GM21576 (cell line): Measurements from ENCODE around the gene WNT5A.
"Not testable (repeated sequence)": the region's sequence is repeated elsewhere in the genome, so short reads cannot be mapped to it uniquely, and the experiment has no call there.

Experiments
- ATAC-seq: cut with Tn5 transposase; IDR thresholded peaks from one replicate; pipeline ENCODE4 v1.9.1; 2021; ENCODE audit warnings: mild to moderate bottlenecking, moderate library complexity; ENCODE audit not compliant: unreplicated experiment

Gene WNT5A

DNA sequence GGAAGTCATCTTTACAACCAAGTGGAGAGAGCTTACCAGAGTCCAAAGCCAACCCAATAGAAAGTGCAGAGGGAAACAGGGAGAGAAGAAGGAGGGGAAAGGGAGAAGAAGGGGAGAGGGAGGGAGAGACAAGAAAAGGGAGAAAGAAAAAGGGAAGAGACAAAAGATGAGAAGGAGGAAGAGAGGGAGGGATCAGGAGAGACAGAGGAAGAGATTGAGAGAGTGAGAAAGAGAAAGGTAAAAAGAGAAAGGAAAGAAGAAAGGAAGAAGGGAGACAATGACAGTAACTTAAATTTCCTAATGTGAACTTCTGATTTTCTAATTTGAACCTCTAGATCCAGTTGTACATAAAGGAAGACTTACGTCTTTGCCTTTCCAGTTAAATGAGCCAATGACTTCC, 20.7 kb upstream of the WNT5A start:
- ATAC-seq, result no peak

DNA sequence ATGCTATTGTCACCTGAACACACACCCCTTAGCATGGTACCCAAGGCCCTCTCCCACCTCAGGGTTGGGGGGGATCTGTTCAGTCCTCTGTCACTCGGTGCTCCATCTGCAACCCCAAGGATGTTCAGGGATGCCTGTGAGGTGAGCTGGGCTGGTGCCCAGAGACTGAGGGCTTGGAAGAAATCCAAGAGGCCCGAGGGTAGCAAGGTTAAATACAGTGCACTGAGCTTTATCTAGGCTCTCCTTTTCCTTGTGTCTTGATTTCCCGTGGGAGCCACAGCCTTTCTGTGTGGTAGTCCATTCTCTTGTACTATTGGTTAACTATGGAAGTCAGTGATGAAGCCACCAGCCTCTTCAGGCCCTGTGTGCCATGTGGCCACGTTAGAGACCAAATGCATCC, 18.7 kb upstream of the WNT5A start:
- ATAC-seq, result no peak

DNA sequence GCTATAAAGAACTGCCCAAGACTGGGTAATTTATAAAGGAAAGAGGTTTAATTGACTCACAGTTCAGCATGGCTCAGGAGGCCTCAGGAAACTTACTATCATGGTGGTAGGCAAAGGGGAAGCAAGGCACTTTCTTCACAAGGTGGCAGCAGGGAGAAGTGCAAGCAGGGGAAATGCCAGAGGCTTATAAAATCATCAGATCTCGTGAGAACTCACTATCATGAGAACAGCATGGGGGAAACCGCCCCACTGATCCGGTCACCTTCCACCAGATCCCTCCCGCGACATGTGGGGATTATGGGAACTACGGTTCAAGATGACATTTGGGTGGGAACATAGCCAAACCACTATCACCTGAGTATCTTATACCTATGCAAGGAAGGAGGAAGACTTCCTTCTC, 18.0 kb upstream of the WNT5A start:
- not testable (repeated sequence) for ATAC-seq

DNA sequence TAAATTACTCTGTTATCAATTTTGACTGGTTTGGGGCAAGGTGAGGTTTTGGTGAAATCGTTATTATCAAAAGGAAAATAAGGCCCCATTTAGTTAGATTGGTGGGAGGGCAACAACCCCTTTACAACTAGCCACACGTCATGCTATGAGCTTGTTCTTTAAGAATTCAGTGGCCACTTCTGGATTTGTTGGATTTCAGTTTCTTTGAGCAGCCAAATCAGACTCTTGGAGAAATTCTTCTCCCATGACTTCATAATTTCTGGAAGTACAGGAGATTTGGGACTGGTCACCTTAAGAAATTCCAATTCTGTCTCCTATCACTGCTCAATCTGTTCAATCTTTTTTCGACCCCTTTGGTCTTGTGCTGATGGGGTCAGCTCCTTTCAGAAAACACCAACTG, 14.8 kb upstream of the WNT5A start:
- ATAC-seq, result no peak

DNA sequence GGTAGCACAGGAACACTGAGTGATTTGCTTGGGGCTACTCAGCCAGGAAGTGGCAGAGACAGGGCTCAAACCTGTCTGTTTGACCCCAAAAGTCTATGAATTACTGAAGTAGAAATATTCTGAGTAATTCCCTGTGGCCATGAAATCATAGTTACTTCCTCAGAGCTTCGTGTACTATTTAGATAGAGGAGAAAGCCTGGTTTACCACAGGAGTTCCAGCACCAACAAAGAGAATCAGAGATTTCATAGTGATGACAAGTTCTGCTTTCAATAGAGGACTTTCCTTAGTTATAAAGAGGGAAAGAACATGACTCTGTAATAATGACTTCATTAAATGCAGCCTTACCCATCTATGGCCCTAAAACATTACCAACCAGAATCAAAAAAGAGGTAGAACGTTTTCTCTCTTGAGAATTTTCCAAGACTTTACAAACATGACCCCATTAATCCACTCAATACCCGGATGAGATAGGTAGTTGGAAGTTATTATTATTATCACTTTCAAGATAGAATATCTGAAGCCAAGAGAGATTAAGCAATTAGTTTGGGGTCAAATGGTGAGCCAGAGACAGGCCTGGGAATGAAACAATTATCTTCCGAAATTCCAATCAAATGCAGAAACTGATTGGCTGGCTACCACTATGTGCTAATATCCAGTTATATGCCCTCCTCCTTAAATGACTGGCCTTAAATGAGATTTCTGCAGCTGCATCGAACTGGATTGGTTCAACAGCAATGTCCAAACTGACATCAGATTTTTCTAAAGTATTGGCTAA, 13.6 kb upstream of the WNT5A start:
- no peak for ATAC-seq

DNA sequence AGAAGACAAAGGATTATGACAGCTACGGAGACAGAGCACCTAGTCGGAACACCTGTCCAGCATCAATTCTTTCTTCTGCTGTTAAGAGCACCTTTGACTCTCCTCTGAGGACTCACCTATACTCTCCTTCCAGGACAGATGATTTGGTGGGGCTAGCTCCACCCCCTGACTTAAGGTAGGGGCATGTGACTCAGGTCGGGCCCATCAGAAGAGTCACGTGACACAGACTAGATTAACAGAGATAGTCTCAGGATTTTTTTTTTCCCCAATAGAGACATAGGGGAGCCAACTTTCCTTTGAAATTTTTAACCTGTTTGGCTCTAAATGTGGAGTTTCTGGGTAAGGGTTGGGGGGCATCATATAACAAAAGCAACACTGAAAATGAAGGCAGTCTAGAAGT, 11.4 kb upstream of the WNT5A start:
- ATAC-seq, result no peak

DNA sequence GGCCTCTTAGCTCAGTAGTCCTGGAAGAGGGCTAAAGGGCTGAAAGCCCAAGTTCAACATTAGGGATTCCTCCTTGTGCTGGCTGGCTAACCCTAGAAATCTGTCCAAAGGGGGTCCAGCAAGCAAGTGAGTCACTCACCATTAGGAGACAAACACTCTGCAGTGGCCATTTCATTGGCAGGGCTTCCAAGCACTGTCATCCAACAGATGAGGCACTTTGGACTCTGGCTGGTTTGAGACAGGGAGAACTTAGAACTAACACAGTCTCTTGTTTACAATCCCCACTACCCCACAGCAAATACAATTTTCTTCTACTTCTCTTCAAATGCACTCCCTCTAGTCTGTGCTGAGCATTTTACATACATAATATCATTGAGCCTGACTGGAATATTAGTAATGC, 10.1 kb upstream of the WNT5A start:
- ATAC-seq, result no peak

DNA sequence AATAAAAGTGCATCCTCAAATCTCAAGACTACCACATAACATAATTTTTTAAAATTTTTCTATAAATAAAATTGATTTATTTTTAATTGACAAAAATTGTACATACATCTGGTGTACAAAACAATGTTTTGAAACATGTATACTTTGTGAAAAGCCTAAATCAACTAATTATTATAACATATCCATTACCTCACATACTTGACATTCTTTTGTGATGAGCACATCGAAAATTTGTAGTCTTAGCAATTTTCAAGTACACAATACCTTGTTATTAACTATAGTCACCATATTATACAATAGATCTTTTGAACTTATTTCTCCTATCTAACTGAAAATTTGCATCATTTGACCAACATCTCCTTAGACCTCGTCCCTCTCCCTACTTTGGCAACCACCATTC, 7.9 kb upstream of the WNT5A start:
- ATAC-seq, result no peak

DNA sequence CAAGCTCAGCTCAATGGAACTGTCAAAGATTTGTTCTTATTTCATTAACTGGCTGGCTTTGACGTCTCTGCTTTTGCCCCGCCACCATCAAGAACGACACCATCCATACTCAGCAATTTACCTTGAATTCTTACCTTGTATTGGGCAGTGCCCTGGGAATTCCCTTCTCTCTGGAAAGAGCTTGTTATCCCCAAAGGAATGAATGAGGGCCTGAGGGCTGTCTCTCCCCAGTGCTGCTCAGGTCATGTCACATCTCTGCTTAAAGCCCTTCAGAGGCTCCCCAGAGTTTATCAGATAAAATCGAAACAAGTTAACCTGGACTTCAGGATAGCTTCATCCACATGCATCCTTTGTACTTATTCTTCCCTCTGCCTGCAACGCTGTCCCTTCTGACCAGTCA, 5.9 kb upstream of the WNT5A start:
- ATAC-seq, result no peak

DNA sequence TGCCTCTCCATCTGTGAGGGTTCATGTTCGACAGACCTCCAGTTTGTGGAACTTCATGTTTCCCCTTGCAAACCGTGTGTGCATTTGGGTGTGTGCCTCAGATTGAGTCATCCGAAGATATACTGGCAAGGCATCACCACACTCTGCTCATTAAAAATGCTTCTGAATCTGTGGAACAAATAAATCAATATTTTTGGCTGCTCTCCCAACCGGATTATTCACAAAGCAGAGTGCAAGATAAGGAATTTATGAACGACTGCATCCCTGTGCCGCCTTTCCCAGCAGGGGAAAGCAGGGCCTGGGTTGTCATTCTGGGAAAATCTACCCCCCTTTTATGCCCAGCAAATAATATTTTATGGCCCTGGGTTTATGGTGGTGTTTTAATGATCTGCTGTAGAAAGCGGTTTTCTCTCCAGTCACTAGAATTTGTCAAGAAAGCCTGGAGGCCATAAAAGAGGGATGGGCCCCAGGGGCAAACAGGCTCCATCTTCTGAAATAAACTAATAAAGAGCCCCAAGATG, 4.2 kb upstream of the WNT5A start:
- ATAC-seq, result no peak

DNA sequence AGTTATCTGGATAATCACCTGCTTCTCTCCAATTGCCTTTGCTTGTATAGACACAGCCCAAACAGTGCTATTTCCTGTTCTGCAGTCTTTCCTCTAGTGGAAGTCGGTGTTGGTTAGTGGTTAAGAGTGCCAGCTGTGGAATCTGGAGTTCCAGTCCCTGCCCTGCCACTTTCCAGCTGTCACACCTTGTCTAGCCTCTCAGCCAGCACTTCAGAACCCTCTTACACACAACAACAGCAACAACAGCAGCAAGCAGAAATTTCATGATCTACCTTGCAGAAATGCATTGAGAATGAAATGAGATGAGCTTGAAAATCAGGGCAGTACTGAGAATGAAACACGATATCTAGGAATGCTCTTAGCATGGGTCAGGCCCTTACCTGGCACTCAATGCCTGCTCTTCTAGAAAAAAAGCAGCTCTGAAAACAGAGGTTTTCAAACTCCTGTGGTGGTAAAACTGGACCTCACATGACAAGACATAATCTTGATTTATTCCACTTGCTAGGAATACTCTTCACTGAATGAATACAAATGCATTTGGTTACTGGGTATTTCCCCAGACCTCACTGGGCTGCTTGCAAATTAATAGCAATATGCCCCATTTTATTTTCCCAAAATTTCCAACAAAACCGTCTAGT, 3.3 kb upstream of the WNT5A start:
- no peak for ATAC-seq

DNA sequence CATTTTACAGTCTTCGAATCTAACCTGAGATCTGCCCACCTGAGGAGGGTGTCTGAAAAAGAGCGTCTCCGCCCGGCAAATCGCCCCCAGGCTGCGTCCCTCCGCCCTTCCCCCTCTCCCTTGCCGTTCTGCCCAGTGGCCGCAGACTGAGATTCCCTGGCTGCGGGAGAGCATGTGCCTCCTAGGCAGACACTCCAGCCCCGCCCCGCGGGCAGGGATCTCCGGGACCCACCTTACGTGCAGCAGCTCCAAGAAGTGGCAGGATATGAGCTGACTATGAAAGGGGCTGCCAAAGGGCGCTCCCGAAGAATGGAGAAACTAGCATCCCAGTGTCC, 2.7 kb upstream of the WNT5A start:
- no peak for ATAC-seq

DNA sequence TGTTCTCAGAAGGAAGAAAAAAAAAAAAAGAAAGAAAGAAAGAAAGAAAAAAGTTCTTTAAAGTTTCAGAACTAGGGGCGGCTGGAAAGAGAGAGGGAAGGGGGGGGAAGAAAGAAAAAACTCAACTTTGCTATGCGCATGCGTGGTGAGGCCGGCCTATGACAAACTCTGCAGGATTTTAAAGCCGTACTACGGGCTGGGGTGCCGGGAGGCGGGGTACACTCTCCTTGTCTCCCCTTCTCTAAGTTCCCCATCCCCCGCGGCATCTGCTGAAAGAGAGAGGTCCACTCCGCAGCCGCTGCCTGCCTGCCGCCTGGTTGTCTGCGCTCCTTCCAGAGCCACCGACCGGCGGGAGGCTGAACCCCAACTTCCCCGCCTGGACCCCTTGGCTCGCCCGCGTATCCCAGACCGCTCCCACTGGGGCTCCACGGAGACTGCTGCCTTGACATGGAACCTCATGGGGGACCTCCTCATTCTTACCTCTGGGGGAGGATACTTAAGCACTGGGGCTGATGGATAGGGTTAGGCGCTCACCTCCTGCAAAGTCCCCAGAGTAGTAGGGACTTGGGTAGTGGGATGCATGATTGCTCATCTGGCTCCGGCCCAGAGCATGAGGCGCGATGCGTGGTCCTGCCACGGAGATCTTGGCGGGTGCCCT, 1.4 kb upstream of the WNT5A start:
- ATAC-seq, result no peak

DNA sequence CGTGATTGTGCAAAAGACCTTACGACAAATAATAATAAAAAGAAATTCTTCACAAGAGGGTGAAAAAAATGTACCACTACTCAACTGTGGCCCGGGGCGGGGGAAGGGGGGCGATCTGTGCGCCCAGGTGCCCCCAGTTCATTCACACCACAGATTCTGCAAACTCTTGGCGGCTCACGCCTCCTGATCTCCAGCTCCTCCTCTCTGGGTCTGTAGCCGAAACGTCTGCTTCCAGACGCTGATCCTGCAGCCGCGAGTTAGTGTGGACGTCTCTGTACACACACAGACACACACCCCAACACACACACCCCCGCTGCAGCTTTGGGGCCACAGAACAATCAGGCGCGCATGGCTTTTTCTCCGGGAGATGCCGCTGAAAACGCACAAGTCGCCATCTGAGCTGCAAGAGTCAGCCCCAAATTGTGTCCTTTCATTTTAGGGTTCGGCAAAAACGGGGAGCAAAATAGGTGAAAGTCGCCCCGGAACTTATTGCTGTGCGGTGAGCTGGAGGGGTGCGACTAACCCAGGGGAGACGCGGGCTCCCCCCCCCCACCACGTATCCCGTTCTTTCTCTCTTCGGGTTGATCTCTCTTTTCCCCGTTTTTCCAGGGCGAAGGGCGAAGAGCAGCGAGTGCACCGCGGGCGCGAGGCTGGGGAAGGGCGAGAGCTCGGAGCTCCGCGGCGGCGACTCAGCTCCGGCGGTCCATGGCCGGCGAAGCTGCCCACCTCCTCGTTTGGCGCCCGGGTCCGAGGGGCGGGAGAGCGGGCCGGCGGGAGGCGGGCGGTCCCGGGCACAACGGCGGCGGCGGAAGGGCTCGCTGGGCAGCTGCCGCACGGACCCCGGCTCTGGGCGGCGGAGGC, 505 bp upstream of the WNT5A start:
- no peak for ATAC-seq

DNA sequence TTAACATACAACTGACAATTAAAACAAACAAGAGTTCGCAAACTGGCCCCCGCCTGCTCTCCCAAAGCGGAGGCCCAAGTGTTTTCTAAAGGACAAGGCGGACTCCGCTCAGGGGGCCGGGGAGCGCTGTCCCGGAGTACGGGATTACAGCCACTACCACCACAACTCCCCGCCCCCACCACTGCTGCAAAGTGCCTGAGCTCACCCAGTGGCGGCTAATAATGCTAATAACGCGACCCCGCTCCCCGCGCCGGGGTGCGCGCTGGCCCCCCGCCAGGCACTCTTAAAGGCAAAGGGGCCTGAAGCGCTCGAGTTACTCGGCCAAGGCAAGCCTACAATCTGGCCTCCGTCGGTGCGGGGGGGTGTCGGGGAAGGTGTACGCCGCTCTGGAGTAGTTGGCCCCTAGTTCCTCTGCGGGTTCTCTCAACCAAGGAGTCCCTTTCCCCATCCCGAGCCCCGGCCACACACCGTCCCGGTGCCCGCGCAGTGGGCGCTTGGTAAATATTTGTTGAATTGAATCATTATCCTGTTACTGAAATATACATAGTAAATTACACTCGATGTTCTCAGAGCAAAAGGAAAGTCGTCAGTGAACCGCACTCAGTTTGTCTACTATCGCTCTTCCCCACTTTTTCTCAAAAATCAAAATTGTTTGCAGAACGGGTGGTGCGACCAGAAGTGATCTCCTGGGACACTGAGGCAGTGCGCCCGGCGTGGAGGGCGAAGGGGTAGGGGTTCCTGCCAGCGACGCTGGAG, 827 bp downstream of the WNT5A start:
- no peak for ATAC-seq

DNA sequence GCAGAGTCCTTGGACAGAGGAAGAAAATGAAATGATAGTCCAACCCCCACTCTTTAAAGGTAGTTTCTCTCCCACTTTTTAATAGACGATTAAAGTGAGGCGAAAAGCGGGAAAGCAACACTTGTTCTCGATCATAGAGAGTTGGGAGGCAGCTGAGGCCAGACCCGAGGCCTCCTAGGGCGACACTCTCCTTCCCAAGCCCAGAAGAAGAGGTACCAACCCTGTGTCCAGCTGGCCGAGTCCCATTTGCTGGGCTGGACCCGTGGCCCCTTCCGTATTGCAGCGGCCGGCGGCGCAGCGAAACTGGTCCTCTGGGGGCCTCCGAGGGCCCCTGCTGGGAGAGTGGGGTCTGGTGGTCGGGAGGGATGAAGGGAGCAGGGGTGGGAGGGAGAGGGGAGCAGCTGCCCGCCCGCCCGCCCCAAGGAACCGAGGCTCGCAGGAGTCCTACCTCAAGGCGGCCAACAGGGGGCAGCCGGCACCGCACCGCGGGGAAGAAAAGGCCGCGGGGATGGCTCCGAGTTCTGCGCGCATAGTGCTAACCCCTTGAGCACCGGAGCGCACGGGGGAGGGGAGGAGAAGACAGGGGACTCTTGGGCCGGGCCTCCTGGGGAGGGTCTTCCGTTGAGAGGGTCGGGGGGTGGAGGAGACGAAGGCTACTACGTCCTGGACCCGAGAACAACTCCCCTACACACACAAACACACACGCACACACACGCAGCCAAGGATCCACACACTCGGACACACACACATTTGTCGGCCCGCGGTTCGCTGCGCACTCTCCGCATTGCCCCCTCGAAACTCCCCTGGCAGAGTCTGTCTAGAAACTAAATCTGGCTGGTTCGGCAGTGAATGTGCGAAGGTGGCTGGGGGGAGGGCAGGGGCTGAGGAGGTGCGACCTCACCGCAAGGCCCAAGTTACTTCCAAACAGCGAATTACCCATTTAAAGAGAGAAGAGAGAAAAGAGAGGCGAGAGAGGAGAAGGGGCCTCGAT, 2.0 kb downstream of the WNT5A start:
- peak; percentile 49 for ATAC-seq

DNA sequence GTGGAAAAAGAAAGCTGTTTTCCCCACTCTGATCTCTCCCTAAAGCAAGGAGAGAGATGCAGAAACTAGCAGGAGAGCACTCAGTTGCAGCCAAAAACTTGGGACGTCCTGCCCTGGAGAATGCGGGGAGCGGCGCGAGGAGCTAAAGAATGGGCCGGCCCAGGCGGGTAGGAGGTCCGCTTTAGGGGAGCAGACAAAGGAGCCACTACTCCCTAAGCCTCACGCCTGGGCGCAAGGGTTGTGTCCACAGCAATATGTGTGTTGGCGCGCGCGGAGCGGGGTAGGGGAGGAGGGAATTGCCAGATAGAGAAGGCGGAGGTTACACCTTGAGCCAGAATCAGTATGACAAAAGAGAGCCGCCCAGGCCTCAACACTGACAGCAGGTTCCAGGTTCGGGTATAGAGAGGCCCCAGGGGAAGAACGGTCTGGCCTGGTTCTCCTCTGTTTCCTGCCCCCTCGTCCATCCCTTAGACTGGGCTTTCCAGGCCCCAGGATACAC, 2.9 kb downstream of the WNT5A start:
- ATAC-seq, result no peak

DNA sequence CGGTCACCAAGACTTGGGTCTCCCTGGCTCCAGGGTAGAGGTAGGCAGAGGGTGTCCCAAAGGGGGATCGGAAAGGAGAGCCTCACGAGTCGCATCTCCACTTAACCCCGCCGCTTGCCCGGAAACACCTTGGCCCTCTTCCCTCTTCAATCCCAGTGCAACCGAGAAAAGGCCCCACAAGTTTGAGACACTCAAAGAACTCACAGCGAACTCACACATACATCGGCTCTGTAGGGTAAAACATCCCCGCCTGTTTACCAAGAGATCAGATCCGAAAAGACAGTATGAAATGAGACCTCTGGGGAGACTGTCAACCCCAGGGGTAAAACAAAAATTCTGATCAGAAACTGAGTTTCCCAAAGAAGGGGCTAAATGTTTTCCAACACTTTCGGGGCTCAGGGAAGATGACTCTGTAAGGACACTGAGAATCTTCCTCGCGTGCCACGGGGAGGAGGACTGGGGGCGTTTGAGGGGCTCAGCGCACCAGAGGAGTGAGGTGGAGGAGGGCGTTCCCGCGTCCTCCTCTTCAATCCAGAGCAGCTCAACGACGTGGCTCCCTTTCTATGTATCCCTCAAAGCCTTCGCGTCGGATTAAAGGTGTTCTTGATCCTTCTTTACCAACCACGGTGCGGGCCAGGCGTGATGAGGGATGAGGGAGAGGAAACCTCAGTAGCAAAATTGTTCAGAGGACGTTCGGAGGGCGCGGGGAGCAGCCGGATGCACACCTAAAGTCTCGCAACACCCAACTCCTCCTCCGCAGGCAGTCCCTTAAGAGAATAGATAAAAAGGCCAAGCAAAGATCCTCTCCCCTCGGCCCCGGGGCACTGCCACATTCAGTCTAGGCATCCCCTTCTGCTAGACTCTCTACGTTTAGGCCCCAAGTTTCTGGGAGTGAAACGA, 3.7 kb downstream of the WNT5A start:
- no peak for ATAC-seq
